Bronchial epithelial cell (primary cell): Measurements from ENCODE around the gene HMCN1. TPM values are rescaled to one million over a fixed set of nuclear protein-coding genes. Genes with fewer than 3 reads are reported as not detected.

Experiments used
- DNase-seq: peaks from one replicate; pipeline ENCODE4 v3.0.0-alpha.2; 2010; ENCODE audit warnings: low read depth
- FAIRE-seq: peaks from 2 replicates; lab custom pipeline; 2011; peaks lifted over from hg19 to GRCh38; lab: Jason Lieb, UNC
- H3K27me3 ChIP-seq: 2 replicates; pipeline ENCODE4 v1.5.1; 2011; ENCODE audit warnings: low read length; ENCODE audit not compliant: control insufficient read depth, insufficient read depth
- H3K36me3 ChIP-seq: 2 replicates; pipeline ENCODE4 v1.5.1; 2011; ENCODE audit warnings: low read length; ENCODE audit not compliant: control insufficient read depth, insufficient read depth
- H3K4me3 ChIP-seq: 2 replicates; pipeline ENCODE4 v1.5.1; 2011; ENCODE audit warnings: mild to moderate bottlenecking, low read depth, low read length, control low read depth
- CTCF ChIP-seq: IDR thresholded peaks from 2 replicates; pipeline ENCODE4 v1.5.1; 2011; ENCODE audit warnings: mild to moderate bottlenecking, moderate library complexity, low read length, control low read depth, inconsistent platforms; ENCODE audit not compliant: insufficient read depth, severe bottlenecking
- total RNA-seq: library from RNA; depleted of rRNA; stranded (reverse); fragments of >200 nt; gene quantifications from 2 replicates; pipeline ENCODE4 v1.2.1, GENCODE V29; 2014

The HMCN1 gene
- total RNA-seq, 1 donor from 2014 or later: 1.1 TPM

GRCh38 chr1:186139115-186139514 lies 404.9 kb downstream of the HMCN1 start:
- no peaks in the 10 kb centered on the region for H3K27me3 ChIP-seq
- H3K36me3 ChIP-seq: no peaks in the 10 kb centered on the region
- no peak for FAIRE-seq
- DNase-seq: no peak
- H3K4me3 ChIP-seq: no peak overlapping the region
- no peak for TF ChIP-seq CTCF

DNA sequence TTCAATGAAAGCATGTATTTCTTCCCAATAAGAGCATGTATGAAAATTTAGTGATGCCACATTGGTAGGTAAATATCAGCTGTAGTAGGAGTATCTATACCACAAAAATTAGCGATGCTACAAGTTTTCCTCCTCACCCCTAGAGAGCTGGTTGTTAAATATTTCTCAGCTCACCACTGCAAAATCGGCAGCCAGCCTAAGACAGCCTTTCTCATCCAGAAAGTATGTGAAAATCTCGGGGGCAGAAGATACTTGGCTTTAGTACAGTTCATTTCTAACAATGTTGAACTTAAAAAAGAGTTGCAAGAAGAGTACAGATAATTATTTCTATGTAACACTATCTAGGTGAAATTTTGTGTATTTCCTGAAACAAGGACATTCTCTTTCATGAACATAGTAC lies 405.5 kb downstream of the HMCN1 start:
- DNase-seq (no peak), FAIRE-seq (no peak)
- Histone ChIP-seq H3K27me3 (no peaks in the 10 kb centered on the region), H3K4me3 (no peak overlapping the region), H3K36me3 (no peaks in the 10 kb centered on the region)
- TF ChIP-seq CTCF: no peak

DNA sequence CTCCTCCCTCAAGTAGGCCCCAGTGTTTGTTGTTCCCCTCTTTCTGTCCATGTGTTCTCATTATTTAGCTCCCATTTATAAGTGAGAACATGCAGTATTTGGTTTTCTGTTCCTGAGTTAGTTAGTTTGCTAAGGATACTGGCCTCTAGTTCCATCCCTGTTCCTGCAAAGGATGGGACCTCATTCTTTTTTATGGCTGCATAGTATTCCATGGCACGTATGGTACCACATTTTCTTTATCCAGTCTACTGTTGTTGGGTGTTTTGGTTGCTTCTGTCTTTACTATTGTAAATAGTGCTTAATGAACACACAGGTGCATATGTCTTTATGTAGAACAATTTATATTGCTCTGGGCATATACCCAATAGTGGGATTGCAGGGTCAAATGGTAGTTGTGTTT lies 408.0 kb downstream of the HMCN1 start:
- Histone ChIP-seq H3K4me3 (no peak overlapping the region), H3K36me3 (no peaks in the 10 kb centered on the region), H3K27me3 (no peaks in the 10 kb centered on the region)
- TF ChIP-seq CTCF: no peak
- FAIRE-seq (no peak), DNase-seq (no peak)

DNA sequence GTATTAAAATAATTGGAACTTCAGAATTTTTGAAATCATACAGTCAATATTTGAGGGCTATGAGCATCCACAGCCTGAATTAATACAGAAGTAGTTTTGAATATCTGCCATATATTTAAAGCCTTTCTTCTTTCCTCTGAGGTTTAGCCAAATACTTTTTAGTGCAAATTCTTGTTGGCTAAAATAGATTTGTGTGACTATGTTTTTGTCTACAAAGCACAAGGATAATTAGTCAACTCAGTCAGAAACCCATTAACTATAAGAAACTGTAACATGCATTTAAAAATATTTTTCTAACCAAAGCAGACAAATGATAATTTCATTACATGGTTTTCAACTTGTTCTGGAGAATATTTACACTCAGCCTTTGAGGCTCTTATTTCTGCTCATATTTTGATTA lies 408.7 kb downstream of the HMCN1 start:
- Histone ChIP-seq H3K4me3 (no peak overlapping the region), H3K27me3 (no peaks in the 10 kb centered on the region), H3K36me3 (no peaks in the 10 kb centered on the region)
- DNase-seq (no peak), FAIRE-seq (no peak)
- no peak for TF ChIP-seq CTCF

- no peak for TF ChIP-seq CTCF
- FAIRE-seq: no peak
Measured at GRCh38 chr1:186143481-186143880, 409.3 kb downstream of the HMCN1 start.

DNA sequence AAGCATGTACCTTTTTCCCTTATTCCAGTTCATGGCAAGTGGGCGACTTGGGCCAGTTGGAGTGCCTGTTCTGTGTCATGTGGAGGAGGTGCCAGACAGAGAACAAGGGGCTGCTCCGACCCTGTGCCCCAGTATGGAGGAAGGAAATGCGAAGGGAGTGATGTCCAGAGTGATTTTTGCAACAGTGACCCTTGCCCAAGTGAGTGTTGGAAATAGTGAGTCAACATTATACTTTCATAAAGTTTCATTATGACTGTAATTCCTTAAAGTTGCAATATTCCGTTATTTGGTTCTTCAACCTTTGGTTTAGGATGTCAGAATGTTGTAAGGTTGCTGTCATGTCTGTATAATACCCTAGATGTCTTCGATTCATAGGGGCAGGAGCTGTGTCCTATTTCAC lies 410.3 kb downstream of the HMCN1 start:
- Histone ChIP-seq H3K4me3 (no peak overlapping the region), H3K27me3 (no peaks in the 10 kb centered on the region), H3K36me3 (no peaks in the 10 kb centered on the region)
- FAIRE-seq (no peak), DNase-seq (no peak)
- TF ChIP-seq CTCF: no peak

More at GRCh38 chr1:186143481-186143880, 409.3 kb downstream of the HMCN1 start:
- DNase-seq: no peak
- Histone ChIP-seq H3K36me3 (no peaks in the 10 kb centered on the region), H3K4me3 (no peak overlapping the region), H3K27me3 (no peaks in the 10 kb centered on the region)
